Activated CD4-positive, alpha-beta T cell treated with anti-CD3 and anti-CD28 coated beads, Interleukin-2, amount 50 U/mL, for 4 hours (primary cell): ENCODE measurements around the gene NDUFA11.

Experiments
- DNase-seq, 2 experiments: peaks; one replicate each; pipeline ENCODE4 v3.0.0-alpha.2; 2020

The NDUFA11 gene

DNA sequence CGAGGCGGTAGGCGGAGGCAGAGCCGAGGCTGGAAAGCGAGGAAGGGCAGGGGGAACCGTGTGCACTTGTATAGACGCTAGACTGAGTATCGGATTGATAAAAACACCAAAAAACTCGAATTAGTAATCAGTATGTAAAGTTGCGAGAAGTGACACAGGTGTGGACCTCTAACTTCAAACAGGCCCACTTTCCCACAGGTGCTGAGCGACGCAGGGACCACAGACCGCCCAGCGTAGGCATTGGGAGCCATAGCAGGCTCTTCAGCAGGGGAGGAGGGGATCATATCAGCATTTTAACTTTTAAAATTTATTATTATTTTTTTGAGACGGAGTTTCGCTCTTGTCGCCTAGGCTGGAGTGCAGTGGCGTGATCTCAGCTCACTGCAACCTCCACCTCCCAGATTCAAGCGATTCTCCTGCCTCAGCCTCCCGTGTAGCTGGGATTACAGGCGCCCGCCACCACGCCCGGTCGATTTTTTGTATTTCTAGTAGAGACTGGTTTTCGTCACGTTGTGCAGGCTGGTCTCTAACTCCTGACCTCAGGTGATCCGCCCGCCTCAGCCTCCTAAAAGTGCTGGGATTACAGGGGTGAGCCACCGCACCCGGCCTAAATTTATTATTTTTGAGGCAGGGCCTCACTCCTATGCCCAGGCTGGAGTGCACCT lies 1.7 kb upstream of the NDUFA11 start:
- DNase-seq = no peak

DNA sequence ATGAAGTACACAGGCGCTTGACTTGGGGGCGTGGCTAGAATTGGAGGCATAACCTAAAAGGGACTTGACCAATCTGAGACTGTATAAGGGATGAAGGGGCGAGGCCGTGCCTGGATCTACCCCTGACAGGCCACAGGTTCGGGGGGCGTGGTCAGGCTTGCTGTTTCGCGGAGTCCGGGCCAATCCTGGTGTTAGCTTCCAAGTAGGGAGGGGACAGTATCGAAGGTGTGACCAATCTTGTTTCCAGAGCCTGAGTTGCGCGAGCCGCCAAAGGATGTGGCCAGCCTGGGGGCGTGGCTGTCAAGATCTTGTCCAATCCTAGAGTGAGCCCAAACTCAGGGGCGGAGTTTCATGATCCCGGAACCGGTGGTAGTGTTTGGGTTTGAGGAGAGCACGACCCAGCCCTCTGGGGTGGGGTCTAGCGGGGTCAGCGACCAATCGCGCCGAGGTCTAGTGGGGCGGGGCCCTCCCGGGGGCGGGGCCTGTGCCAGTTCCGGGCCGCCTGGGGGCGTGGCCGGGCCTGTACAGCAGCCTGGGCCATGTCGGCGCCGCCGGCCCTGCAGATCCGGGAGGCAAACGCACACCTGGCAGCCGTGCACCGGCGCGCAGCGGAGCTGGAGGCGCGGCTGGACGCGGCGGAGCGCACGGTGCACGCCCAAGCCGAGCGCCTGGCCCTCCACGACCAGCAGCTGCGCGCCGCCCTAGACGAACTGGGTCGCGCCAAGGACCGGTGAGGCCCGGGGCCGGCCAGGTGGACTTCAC lies 943 bp upstream of the NDUFA11 start, which contains the start of gene VMAC:
VMAC (plus strand) TSS at position 521 of the 762 bp plus-strand sequence; CDS start at position 540, 19 bp downstream.
- DNase-seq = peak; percentile 100

DNA sequence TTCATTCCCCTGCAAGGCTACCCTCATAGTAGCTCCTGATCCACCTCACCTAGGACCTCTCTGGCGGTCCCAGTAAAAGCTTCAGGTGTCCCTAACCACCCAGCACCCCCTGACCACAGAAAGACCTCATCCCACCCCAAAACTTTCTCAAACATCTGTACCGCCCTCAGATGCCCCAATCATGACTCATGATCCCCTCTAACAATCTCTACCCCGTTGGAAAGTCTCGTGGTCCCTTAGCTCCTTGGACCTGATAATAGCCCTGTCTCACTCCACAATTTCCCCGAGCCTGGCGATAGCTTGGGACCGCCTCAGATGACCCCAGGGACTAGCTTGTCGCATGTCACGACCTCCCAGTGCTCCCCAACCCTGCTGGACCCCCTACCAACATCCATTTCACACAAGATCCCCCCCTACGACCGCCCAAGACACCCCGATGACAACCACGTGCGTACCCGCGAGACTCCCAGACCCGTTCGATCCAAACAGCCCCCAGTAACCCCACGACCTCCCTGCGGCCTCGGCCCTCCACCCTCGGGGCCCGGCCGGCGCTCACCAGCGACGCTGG lies 450 bp downstream of the NDUFA11 start:
- DNase-seq = no peak

DNA sequence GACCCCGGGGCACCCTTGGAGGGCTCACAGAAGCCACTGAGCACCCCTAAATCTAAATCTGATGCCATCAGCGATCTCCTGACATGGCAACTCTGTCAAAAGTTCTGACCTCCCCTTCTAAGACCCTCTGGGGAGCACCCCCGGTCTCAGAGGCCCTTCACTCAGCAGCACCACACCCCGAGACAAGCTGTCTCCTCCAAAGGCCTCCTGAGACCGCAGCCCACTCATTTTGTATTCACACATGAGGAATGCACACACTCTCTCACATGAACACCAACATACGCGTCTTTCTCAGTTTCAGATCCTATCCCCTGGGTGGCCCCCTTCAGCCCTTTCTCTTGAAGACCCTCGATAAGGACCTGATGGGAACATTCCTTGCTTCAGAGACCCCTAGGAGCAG lies 2.6 kb downstream of the NDUFA11 start:
- DNase-seq = no peak

DNA sequence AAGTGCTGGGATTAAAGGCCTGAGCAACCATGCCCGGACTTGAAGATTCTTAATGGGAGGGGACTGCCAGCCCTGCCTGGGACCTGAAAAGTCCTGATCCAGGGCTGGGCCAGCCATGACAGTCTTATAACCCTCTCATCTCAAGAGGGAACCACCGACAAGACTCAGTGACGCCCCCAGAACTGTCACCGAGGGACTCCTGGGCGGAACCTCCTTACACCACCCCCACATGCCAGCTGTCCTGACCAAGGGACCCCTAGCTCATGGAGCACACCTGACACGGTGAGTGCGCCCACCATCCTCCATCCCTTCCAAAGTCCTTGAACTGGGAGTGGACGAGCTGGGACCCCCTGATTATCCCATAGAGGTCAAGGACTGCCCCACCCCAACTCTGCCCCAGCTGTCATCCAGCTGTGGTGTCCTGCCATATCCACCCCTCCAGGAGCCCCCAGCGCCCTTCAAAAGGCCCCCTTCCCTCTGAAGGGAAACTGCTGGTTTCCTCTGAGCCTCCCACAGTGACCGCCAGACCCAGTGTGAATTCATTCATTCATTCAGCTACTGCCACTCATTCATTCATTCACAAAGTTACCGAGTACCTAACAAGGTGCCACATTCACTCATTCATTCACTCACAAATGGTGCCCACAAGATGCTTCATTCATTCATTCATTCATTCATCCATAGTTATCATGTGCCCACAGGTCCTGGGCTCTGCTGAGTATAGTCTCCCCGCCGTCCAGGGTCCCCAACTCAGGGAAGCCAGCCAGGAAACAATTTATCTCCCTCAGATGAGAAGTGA lies 3.7 kb downstream of the NDUFA11 start:
- DNase-seq = no peak

DNA sequence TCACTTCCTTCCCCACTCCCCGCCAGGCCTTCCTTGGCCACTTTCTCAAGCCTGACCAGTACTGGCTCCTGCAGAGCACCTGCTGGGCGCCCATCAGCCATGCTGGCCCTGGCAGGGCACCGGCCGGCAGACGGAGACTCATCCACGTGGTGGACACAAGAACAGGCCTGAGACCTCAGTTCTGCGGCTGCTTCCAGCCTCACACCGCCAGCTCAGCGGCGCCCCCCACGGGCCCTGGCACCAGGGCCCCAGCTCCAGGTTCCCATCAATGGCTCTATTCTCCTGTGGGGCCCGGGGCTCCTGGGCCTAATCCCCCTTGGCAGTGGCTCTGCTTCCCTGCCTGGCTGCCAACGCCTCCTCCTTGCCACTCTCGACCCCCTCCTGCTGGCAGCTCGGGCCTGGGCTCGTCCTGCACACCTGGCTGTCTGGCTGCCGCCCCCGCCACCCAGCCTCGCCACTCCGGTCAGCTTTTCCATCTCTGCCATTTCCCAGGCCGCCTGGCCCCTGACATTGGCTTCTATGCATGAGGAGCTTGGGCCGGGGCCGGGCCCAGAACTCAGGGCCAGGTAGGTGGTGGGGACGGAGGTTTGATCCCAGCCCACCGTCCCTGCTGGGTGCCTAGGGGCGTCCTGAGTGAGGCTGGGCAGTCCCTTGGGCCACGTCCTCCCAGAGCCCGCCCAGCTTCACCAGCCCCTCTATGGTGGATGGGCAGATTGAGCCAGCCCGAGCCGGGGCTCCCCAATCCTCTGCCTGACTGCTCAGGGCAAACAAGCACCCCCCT lies 6.2 kb downstream of the NDUFA11 start:
- no peak for DNase-seq

DNA sequence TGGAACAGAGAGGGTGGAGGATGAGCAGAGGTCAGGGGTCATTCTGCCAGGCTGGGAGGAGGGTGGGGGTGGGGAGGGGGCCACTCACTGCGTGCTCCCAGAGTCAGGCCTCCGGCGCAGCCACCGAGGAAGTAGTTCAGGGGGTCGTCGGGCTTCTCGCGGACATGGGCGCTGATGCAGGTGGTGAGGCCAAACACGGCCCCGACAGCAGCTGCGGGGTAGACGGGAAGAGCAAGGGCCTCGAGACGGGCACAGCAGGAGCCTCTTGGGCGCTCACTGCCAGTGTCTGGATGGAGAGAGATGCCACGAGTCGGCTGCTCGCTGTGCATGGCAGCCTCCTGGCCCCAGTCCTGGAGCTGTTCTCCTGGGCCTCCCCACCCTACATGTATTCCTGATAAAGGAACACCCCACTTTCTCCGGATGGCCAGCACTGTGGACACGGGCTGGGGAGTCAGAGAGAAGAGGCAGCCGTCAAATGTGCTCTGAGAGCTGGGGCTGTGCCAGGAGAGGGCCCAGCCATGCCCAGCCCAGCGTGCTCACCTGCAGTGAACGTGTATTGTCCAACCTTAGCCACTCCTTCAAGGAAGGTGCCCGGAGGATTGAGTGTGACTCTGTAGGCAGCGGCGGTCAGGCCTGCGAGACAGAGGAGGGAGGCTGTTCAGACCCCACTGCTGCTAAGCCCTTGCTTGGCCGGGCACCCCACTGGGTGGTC lies 7.1 kb downstream of the NDUFA11 start:
- no peak for DNase-seq

DNA sequence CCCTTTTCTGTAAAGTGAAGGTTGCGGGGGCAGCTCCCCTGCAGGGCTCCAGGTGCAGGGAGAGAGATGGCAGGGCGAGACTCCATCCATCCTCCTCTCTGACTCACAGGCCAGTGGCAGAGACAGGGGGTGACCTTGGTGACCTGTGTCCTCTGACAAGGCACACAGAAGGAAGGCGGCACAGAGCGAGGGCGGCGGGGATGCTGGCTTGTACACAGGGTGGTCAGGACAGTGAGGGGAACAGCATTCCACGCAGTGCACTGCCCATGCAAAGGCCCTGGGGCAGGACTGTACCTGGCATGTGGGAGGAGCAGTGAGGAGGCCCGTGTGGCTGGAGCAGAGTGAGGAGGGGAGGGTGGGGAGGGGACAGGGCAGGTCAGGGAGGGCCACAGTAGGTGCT lies 7.7 kb downstream of the NDUFA11 start:
- no peak for DNase-seq

DNA sequence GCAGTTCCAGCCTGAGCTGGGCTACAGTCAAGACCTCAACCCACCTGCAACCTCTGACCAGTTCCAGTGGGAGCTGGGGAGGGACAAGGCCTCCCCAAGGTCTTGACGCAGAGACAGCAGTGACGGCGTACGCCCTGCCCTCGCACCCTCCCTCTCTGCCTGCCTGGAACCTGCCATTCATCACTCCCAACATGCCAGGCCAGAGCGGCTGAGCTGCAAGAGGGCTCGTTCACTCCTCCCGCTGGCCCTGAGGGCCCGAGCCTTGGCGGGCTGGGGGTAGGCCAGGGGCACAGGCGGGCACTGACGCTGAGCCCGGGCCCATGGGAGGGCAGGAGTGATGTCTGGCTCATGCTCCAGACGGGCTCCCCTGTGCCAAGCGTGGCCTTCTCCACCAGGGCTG lies 8.2 kb downstream of the NDUFA11 start:
- DNase-seq = no peak

DNA sequence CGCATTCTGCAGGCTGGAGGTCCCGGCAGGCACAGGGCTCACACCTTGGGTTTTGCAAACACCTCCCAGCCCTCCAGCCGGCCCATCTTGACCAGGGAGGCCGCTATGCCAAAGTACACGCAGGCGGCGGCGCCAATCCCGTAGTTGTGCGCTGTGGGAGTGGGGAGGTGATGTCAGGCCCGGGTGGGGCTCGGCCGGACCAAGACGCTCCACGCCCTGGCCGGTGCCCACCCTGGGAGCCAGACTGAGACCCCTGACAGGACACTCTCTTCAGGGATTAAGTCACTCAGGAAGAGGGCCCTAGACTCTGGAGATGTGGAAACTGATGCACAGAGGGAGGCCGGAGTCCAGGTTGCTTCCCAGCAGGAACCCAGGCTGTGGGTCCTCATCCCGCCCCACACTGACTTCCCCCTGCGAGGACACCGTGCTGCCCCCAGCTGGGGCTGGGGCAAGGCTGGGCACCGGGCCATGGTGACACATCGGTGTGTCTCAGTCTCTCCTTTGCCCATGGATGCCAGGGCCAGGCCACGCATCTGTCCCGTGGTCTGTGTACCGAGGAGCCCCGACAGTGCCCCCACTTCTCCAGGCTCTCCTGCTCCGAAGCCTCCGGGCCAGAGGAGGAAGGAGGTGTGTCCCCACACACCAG lies 8.8 kb downstream of the NDUFA11 start:
- DNase-seq = no peak

DNA sequence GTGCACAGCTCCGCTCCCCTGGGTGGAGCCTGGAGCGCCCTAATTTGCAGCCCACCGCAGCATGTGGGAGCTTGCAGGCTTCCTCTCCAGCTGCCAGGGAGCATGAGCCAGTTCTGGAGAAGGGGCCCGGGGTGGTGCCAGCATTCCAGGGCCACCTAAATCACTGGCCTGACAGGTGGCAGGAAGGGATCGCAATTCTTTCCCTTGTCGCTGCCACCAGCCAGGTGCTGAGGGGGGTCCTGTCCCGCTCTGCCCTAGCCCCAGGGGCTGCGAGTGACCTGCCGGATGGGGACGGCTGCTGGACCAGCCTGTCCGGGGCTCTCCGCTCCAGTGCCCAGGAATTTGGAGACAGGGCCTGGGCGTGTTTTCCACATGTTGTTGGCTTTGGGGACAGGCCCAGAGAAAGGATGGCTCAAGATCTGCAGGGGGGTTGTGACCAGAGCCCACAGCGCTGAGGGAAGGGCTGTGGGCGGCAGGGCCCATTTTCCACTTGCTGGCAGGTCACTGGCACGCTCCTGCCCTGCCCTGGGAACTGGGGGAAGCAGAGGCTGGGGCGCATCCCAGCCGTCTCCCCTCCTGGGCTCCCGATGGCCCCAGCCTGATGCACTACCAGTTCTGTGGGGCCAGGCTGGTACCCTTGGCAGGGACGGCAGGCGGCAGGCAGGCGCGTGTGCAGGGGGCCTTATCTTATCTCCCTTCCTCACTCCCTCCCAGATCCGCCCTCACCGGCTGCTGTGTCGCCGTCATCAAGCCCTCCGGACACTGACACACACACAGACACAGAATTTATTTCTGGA lies 9.5 kb downstream of the NDUFA11 start:
- DNase-seq = no peak

DNA sequence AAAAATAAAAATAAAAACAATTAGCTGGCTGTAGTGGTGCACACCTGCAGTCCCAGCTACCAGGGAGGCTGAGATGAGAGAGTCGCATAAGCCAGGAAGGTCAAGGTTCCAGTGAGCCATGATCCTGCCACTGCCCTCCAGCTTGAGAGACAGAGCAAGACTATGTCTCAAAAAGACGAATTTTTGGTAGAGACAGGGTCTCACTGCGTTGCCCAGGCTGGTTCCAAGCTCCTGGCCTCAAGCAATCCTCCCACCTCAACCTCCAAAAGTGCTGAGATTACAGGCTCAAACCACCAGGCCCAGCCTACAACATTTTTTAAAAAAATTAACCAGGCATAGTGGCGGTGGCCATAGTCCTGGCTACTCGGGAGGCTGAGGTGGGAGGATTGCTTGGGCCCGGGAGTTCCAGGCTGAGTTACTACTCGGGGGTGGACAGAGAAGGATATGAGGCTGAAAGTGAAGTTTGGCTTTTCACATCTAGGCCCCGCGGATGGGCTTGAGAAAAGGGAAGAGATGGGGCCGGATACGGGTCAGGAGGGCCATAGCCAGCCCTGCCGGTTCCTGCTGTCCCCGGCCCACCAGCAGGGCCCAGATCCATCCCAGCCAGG lies 10.2 kb downstream of the NDUFA11 start:
- no peak for DNase-seq

DNA sequence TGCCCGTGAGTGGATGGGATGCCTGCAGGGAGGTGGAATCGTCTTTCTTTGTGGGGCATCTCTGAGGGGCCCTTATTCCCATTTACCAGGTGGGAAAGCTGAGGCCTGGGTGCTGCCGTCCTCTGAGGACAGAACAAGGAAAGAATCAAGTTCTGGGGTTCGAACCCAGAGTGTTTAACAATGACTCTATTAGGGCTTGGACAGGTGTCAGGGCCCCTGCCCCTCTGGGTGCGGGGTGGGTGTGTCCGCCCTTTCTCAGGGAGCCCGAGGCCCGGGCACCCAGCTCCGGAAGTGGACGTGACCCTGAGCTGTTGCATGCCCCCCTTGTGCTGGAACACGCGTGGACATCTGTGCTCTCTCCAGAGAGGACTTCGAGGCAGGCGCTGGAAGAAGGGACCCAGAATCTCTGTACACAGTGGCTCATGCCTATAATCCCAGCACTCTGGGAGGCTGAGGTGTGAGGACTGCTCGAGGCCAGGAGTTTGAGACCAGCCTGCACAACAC lies 10.8 kb downstream of the NDUFA11 start:
- no peak for DNase-seq

DNA sequence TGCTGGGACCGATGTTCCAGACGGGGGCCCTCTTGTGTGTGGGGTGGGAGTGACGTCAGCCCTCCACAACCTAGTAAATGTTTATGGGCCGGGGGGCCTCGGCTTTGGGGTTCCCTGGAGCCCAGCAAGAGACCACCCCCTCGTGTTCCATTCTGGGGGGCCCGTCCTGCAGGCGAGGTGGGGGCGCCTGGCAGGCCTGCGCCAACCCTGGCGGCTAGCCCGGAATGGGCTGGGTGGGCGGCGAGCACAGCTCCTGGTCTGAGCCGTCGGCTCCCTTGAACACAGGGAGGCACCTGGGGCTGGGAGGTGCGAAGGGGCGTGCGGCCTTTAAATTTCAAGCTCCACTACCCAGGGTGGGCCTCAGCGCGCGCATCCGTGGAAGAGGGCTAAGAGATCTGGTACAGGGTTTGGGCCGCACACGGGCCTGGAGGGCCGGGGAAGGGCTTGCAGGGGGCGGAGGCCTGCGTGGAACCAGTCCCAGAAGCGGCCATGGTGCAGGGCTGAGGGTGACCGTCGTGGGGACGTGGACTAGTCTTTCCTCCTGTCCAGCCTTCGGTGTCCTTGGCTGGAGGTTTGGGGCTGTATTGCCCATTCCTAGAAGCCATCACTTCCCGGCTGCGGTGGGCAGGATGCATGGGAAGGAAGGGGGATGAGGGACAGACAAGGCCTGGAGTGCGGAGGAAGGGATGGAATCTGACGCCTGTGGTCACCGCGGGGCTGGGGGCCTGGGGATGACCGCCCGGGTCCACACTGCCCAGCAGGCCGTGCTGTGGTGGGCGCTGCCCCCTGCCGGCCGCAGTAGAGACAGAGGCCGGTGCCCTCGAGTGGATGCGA lies 11.4 kb downstream of the NDUFA11 start:
- no peak for DNase-seq

DNA sequence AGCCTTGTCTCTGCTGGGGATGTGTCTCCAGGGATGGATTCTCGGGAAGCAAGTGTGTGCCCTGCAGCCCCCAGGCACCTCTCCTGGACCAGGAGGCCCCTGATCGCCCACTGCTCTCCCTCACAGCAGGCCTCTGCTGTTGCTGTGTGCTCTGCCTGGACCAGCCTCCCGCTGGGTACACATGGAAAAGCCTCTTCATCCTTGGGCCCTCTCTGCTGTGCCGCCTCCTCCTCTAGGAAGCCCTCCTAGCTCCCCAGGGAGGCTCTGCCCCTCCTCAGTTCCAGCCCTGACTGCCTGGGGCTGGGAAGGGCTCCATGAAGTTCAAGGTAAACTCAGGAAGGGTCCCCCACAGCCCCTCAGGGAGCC lies 12.0 kb downstream of the NDUFA11 start:
- DNase-seq = no peak

DNA sequence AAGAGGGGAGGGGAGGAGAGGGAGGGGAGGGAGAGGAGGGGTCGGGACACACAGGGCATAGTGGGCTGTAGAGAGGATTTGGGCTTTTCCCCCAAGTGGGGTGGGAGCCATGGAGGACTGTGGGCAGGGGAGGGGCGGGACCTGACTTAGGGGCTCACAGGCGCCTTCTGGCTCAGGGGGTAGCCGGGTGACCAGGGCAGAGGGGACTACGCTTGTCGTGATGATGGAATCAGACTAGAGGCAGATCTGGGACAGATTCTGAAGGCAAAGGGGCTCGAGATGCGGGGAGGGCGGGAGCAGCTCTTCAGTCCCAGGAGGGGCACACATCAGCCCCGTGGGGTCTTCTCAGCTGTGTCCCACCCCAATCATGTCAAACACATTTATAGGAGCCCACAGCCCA lies 13.5 kb downstream of the NDUFA11 start:
- DNase-seq = no peak

DNA sequence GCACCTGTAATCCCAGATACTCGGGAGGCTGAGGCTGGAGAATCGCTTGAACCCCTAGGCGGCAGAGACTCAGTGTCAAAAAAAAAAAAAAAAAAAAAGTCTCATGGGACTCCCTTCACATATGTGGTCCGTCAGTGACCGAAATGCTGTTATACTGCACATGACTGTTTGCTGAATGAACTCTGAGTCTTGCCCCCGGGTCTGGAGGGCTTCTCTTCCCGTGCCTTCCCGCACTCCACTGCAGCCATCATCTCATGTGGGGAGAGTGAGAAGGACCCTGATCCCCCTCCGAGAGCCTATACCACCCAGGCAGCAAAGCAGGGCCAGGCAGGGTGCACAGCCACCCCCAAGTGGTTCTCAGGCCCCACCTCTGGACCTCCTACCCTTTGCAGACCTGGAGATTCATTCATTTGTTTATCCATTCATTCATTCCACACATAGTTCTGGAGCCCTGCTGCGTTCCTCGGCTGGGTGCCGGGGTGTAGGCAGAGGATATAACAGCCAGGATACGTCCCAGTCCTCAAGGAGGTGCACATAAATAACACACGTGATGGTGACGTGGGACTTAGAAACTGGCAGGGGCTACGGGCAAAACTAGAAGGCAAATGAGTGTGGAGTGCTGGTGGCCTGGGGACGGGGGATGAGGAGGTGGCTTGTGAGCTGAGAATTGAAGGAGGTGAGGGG lies 14.2 kb downstream of the NDUFA11 start:
- DNase-seq = no peak
